Neural crest cell (in vitro differentiated cells): ENCODE results near the gene WDR27. TPM values are rescaled to one million over a fixed set of nuclear protein-coding genes. Genes with fewer than 3 reads are reported as not detected.

Experiments
- DNase-seq: peaks from one replicate; pipeline ENCODE4 v3.0.0; 2021; ENCODE audit warnings: low read depth, mixed read lengths, low spot score
- H3K27ac Mint-ChIP-seq: one replicate; pipeline ENCODE4 v1.8.0; 2021; ENCODE audit warnings: mild to moderate bottlenecking, mixed read lengths; ENCODE audit not compliant: unreplicated experiment
- H3K27me3 Mint-ChIP-seq: 2 replicates; pipeline ENCODE4 v1.8.0; 2021; ENCODE audit warnings: low read depth, mild to moderate bottlenecking, mixed read lengths
- H3K36me3 Mint-ChIP-seq: 2 replicates; pipeline ENCODE4 v1.8.0; 2021; ENCODE audit warnings: low read depth, mild to moderate bottlenecking, mixed read lengths
- H3K4me1 Mint-ChIP-seq: 2 replicates; pipeline ENCODE4 v1.8.0; 2021; ENCODE audit warnings: mixed read lengths
- H3K4me3 Mint-ChIP-seq: one replicate; pipeline ENCODE4 v1.8.0; 2021; ENCODE audit warnings: mild to moderate bottlenecking, mixed read lengths
- H3K9me3 Mint-ChIP-seq: 2 replicates; pipeline ENCODE4 v1.8.0; 2021; ENCODE audit warnings: mixed read lengths
- total RNA-seq: library from RNA; stranded (reverse); gene quantifications from 2 replicates; pipeline ENCODE4 v1.2.1, GENCODE V29; 2021
- TF ChIP-seq, protein P1 (sequence below): fragments of 200-600 bp; sonication (generic); conservative IDR thresholded peaks from 2 replicates; pipeline ENCODE4 v1.5.0; 2021; ENCODE audit warnings: antibody characterized with exemption, mild to moderate bottlenecking

Gene WDR27
- total RNA-seq, 1 donor from 2014 or later: 103 TPM

GRCh38 chr6:169650959-169651292 is 50.9 kb downstream of the WDR27 start:
- Mint-ChIP-seq H3K36me3 (peaks cover 13% of the 10 kb centered on the region), H3K4me3 (no peak overlapping the region), H3K27me3 (no peaks in the 10 kb centered on the region), H3K27ac (no peak overlapping the region), H3K9me3 (no peaks in the 10 kb centered on the region), H3K4me1 (peaks cover 14% of the 10 kb centered on the region)
- TF ChIP-seq, protein P1, sequence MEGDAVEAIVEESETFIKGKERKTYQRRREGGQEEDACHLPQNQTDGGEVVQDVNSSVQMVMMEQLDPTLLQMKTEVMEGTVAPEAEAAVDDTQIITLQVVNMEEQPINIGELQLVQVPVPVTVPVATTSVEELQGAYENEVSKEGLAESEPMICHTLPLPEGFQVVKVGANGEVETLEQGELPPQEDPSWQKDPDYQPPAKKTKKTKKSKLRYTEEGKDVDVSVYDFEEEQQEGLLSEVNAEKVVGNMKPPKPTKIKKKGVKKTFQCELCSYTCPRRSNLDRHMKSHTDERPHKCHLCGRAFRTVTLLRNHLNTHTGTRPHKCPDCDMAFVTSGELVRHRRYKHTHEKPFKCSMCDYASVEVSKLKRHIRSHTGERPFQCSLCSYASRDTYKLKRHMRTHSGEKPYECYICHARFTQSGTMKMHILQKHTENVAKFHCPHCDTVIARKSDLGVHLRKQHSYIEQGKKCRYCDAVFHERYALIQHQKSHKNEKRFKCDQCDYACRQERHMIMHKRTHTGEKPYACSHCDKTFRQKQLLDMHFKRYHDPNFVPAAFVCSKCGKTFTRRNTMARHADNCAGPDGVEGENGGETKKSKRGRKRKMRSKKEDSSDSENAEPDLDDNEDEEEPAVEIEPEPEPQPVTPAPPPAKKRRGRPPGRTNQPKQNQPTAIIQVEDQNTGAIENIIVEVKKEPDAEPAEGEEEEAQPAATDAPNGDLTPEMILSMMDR: no peak
- no peak for DNase-seq

DNA sequence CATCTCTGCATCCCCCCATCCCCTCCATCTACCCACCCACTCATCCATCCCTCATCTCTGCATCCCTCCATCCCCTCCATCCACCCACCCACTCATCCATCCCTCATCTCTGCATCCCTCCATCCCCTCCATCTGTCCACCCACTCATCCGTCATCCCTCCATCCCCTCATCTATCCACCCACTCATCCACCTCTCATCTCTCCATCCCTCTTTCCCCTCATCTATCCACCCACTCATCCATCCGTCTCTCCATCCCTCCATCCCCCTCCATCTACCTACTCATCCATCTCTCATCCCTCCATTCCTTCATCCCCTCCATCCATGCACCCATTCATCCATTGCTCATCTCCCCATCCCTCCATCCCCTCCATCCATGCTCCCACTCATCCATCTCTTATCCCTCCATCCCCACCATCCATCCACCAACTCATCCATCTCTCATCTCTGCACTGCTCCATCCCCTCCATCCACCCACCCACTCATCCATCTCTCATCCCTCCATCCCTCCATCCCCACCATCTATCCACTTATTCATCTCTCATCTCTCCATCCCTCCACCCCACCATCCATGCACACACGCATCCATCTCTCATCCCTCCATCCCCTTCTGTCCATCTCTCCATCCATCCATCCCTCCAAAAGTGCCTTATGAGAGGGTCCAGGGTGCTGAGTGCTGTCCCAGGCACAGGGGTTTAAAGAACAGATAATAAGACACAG is 51.4 kb downstream of the WDR27 start:
- Mint-ChIP-seq H3K27me3 (no peaks in the 10 kb centered on the region), H3K36me3 (peaks cover 13% of the 10 kb centered on the region), H3K27ac (no peak overlapping the region), H3K4me3 (no peak overlapping the region), H3K9me3 (no peaks in the 10 kb centered on the region), H3K4me1 (peaks cover 12% of the 10 kb centered on the region)
- DNase-seq: no peak
- TF ChIP-seq, protein P1: no peak

- H3K4me3 Mint-ChIP-seq: no peak overlapping the region
- H3K9me3 Mint-ChIP-seq: peaks cover 4% of the 10 kb centered on the region
- no peaks in the 10 kb centered on the region for H3K27me3 Mint-ChIP-seq
- H3K4me1 Mint-ChIP-seq: no peaks in the 10 kb centered on the region
- no peak for DNase-seq
- TF ChIP-seq, protein P1: no peak
- H3K36me3 Mint-ChIP-seq: peaks cover 10% of the 10 kb centered on the region
- no peak overlapping the region for H3K27ac Mint-ChIP-seq
Observed at GRCh38 chr6:169648617-169649016, 53.2 kb downstream of the WDR27 start.

GRCh38 chr6:169648092-169648491 is 53.7 kb downstream of the WDR27 start:
- Mint-ChIP-seq H3K9me3 (peaks cover 4% of the 10 kb centered on the region), H3K27ac (peak overlapping the region; percentile 43), H3K36me3 (peaks cover 10% of the 10 kb centered on the region), H3K4me3 (no peak overlapping the region), H3K4me1 (no peaks in the 10 kb centered on the region), H3K27me3 (no peaks in the 10 kb centered on the region)
- no peak for DNase-seq
- TF ChIP-seq, protein P1: no peak

DNA sequence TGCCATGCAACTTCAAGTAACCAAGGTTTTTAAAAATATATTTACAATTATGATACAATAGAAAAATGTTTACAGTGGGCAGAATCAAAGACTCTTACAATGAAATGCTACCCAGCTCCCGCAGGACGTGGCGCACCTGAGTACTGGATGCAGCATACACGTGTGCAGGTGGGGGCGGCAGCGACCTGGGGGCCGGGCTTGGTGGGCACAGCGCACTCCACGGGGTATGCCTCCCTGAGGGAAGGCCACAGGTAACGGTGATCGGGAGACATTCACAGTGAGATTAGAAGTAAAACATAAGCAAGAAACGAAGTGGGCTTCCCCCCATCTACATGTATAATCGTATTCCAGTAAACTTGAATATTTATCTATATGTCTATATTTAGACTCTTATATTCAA is 54.2 kb downstream of the WDR27 start:
- Mint-ChIP-seq H3K9me3 (peaks cover 4% of the 10 kb centered on the region), H3K4me1 (no peaks in the 10 kb centered on the region), H3K36me3 (peaks cover 7% of the 10 kb centered on the region), H3K4me3 (no peak overlapping the region), H3K27me3 (no peaks in the 10 kb centered on the region), H3K27ac (no peak overlapping the region)
- TF ChIP-seq, protein P1: no peak
- DNase-seq: no peak
